Measurements from ENCODE around the gene WDFY4. TPM values are rescaled to one million over a fixed set of nuclear protein-coding genes. Genes with fewer than 3 reads are reported as not detected.

Gene WDFY4
- total and polyA plus RNA-seq, 2 donors (not counting 3 experiments of a cell fraction or from before 2014, with no cell fraction given): 10.1 to 10.2 TPM

GRCh38 chr10:48803801-48804584 lies 119.3 kb downstream of the WDFY4 start:
- no peak overlapping the region for H3K4me2 ChIP-seq (ENCODE audit: insufficient read depth, low read length)
- no peaks in the 10 kb centered on the region for H3K9me3 ChIP-seq (replicated peaks; ENCODE audit: control insufficient read depth, insufficient read depth, low read length)
- POLR2A ChIA-PET: no interaction called here
- no peaks in the 10 kb centered on the region for H3K4me1 ChIP-seq (ENCODE audit: control insufficient read depth, extremely low read depth, insufficient read depth, low read length)
- H2AFZ ChIP-seq (ENCODE audit: low read depth, low read length): no peak overlapping the region
- no peak overlapping the region for H3K9ac ChIP-seq (replicated peaks; ENCODE audit: extremely low read depth, insufficient read depth, low read length)
- no peak for TF ChIP-seq JUN (IDR thresholded peaks at IDR 0.05; ENCODE audit: borderline replicate concordance, insufficient read depth, insufficient read length, low read depth)
- TF ChIP-seq MAX (IDR thresholded peaks at IDR 0.05; ENCODE audit: insufficient read depth, insufficient read length): no peak
- TF ChIP-seq GATA2 (IDR thresholded peaks at IDR 0.05; ENCODE audit: insufficient read depth, insufficient read length, low read depth, low read length): no peak
- no peak for TF ChIP-seq POLR2AphosphoS5 (IDR thresholded peaks at IDR 0.05; ENCODE audit: insufficient read depth, low read depth, low read length)
- TF ChIP-seq EZH2 (IDR thresholded peaks at IDR 0.05; ENCODE audit: borderline replicate concordance, low read depth, low read length, severe bottlenecking): no peak
- TF ChIP-seq POLR2A (IDR thresholded peaks at IDR 0.05; ENCODE audit: low read depth, low read length): no peak
- TF ChIP-seq MYC (IDR thresholded peaks at IDR 0.05; ENCODE audit: low read depth, low read length): no peak
- no peak for TF ChIP-seq FOS (IDR thresholded peaks at IDR 0.05; ENCODE audit: borderline replicate concordance, insufficient read depth, low read length)
- no peak for TF ChIP-seq CTCF (IDR thresholded peaks at IDR 0.05; ENCODE audit: extremely low read depth in 1 of 2, insufficient read depth in 1 of 2, low read depth in 1 of 2, low read length in 2 of 2)
- peaks cover 0 to 1% of the 10 kb centered on the region in 2 experiments for H3K27me3 ChIP-seq (ENCODE audit: control insufficient read depth in 2 of 2, insufficient read depth in 2 of 2, low read length in 2 of 2)
- CTCF ChIA-PET: no interaction called here
- no peak for DNase-seq (ENCODE audit: low read depth, low spot score)
- H3K36me3 ChIP-seq (ENCODE audit: control insufficient read depth in 2 of 2, extremely low read depth in 1 of 2, insufficient read depth in 2 of 2, low read length in 2 of 2): no peaks in the 10 kb centered on the region
- no peaks in the 10 kb centered on the region for H4K20me1 ChIP-seq (replicated peaks; ENCODE audit: control insufficient read depth, extremely low read depth, insufficient read depth, low read length)
- H3K79me2 ChIP-seq (ENCODE audit: control insufficient read depth, insufficient read depth, low read length): no peaks in the 10 kb centered on the region
- H3K27ac ChIP-seq (ENCODE audit: insufficient read depth, low read depth, low read length): no peak overlapping the region
- BruUV-seq (replicated peaks): no TSS peak
- intact Hi-C loops (cut with micrococcal nuclease) (no loop called here), dilution Hi-C loops (cut with MboI; ENCODE audit: extremely low pct_ligation_motif_present, low sequenced_read_pairs) (no loop called here)
- H3K9me1 ChIP-seq (replicated peaks; ENCODE audit: control insufficient read depth, extremely low read depth, insufficient read depth, low read length): no peaks in the 10 kb centered on the region
- no peak overlapping the region for H3K4me3 ChIP-seq (replicated peaks in 1 of 3; ENCODE audit: insufficient read depth in 1 of 3, low read depth in 1 of 3, low read length in 3 of 3)
- no peak for FAIRE-seq
